OCI-LY3 (cell line): ENCODE data around the gene NEK11.

Experiments
- H2AFZ ChIP-seq: fragments of 200-600, 300-600 bp; shearing (Covaris generic); 2 replicates; pipeline ENCODE4 v1.6.0; 2014; ENCODE audit warnings: antibody characterized with exemption, low read depth, low read length
- H3K27ac ChIP-seq: fragments of 200-600, 300-600 bp; sonication (generic); 2 replicates; pipeline ENCODE4 v1.5.1; 2014; ENCODE audit warnings: mild to moderate bottlenecking, low read length, moderate library complexity, mixed read lengths
- H3K27me3 ChIP-seq: fragments of 200-600, 300-600 bp; sonication (generic); 2 replicates; pipeline ENCODE4 v1.6.1; 2014; ENCODE audit warnings: low read depth, low read length, mixed read lengths
- H3K36me3 ChIP-seq: fragments of 200-600, 300-600 bp; sonication (generic); replicated peaks from 2 replicates; pipeline ENCODE3; 2014; ENCODE audit warnings: low read depth, low read length, mixed read lengths
- H3K4me1 ChIP-seq: fragments of 300-600, 200-600 bp; sonication (generic); 2 replicates; pipeline ENCODE4 v1.6.1; 2014; ENCODE audit warnings: low read length, mixed read lengths
- H3K4me2 ChIP-seq: fragments of 200-600, 300-600 bp; sonication (generic); 2 replicates; pipeline ENCODE4 v1.6.1; 2014; ENCODE audit warnings: low read length, mixed read lengths
- H3K4me3 ChIP-seq: fragments of 300-600, 200-600 bp; sonication (generic); 2 replicates; pipeline ENCODE4 v1.5.1; 2014; ENCODE audit warnings: antibody characterized with exemption, mild to moderate bottlenecking, low read length, moderate library complexity
- H3K79me2 ChIP-seq: fragments of 300-600, 200-600 bp; shearing (Covaris generic); 2 replicates; pipeline ENCODE4 v1.6.1; 2014; ENCODE audit warnings: mild to moderate bottlenecking, low read length, mixed read lengths
- H3K9ac ChIP-seq: fragments of 300-600, 200-600 bp; shearing (Covaris generic); 2 replicates; pipeline ENCODE4 v1.6.0; 2014; ENCODE audit warnings: mild to moderate bottlenecking, low read length, moderate library complexity
- H3K9me3 ChIP-seq: fragments of 200-600, 300-600 bp; shearing (Covaris generic); 2 replicates; pipeline ENCODE4 v1.6.1; 2014; ENCODE audit warnings: low read length, mixed read lengths; ENCODE audit not compliant: insufficient read depth
- H4K20me1 ChIP-seq: fragments of 200-600, 300-600 bp; sonication (generic); 2 replicates; pipeline ENCODE4 v1.6.1; 2016; ENCODE audit warnings: low read length, mixed read lengths; ENCODE audit not compliant: insufficient read depth
- CTCF ChIP-seq: fragments of 200-600, 300-600 bp; sonication (generic); IDR thresholded peaks from 2 replicates; pipeline ENCODE4 v1.5.1; 2014; ENCODE audit warnings: antibody characterized with exemption, low read length, low read depth
- EZH2phosphoT487 ChIP-seq: fragments of 200-600 bp; shearing (Covaris generic); IDR thresholded peaks from 2 replicates; pipeline ENCODE4 v1.6.1; 2018; ENCODE audit warnings: antibody characterized with exemption, mixed run types, low read depth

NEK11 gene

GRCh38 chr3:131162516-131162915 lies 135.8 kb downstream of the NEK11 start:
- Histone ChIP-seq H3K27ac (no peak overlapping the region), H3K9me3 (no peaks in the 10 kb centered on the region), H3K9ac (no peak overlapping the region), H4K20me1 (no peaks in the 10 kb centered on the region), H3K4me2 (no peak overlapping the region), H3K79me2 (no peaks in the 10 kb centered on the region), H3K4me1 (no peaks in the 10 kb centered on the region), H2AFZ (no peak overlapping the region), H3K27me3 (no peaks in the 10 kb centered on the region), H3K36me3 (no peaks in the 10 kb centered on the region), H3K4me3 (no peak overlapping the region)
- TF ChIP-seq CTCF (no peak), EZH2phosphoT487 (no peak)

- Histone ChIP-seq H3K4me1 (no peaks in the 10 kb centered on the region), H3K4me2 (no peak overlapping the region)
Measured at GRCh38 chr3:131167867-131168266, 141.2 kb downstream of the NEK11 start.

GRCh38 chr3:131169331-131169730 lies 142.7 kb downstream of the NEK11 start:
- H3K9ac ChIP-seq = no peak overlapping the region
- no peak overlapping the region for H2AFZ ChIP-seq
- no peaks in the 10 kb centered on the region for H3K27me3 ChIP-seq
- H3K4me2 ChIP-seq = no peak overlapping the region
- TF ChIP-seq EZH2phosphoT487 = no peak
- TF ChIP-seq CTCF = no peak
- H3K4me3 ChIP-seq = no peak overlapping the region
- no peaks in the 10 kb centered on the region for H3K9me3 ChIP-seq
- no peak overlapping the region for H3K27ac ChIP-seq
- no peaks in the 10 kb centered on the region for H3K79me2 ChIP-seq
- H3K4me1 ChIP-seq = no peaks in the 10 kb centered on the region
- no peaks in the 10 kb centered on the region for H4K20me1 ChIP-seq
- no peaks in the 10 kb centered on the region for H3K36me3 ChIP-seq

More at GRCh38 chr3:131167867-131168266, 141.2 kb downstream of the NEK11 start:
- H3K27me3 ChIP-seq = no peaks in the 10 kb centered on the region
- no peak overlapping the region for H3K4me3 ChIP-seq
- H3K9ac ChIP-seq = no peak overlapping the region
- H2AFZ ChIP-seq = no peak overlapping the region
- H3K36me3 ChIP-seq = no peaks in the 10 kb centered on the region
- no peaks in the 10 kb centered on the region for H3K79me2 ChIP-seq
- no peak for TF ChIP-seq EZH2phosphoT487
- TF ChIP-seq CTCF = no peak
- H3K9me3 ChIP-seq = no peaks in the 10 kb centered on the region
- no peak overlapping the region for H3K27ac ChIP-seq
- no peaks in the 10 kb centered on the region for H4K20me1 ChIP-seq

- TF ChIP-seq CTCF = no peak
- TF ChIP-seq EZH2phosphoT487 = no peak
- no peak overlapping the region for H3K9ac ChIP-seq
- H3K4me1 ChIP-seq = no peaks in the 10 kb centered on the region
- H4K20me1 ChIP-seq = no peaks in the 10 kb centered on the region
- H3K27ac ChIP-seq = no peak overlapping the region
- no peak overlapping the region for H2AFZ ChIP-seq
- no peak overlapping the region for H3K4me3 ChIP-seq
- H3K27me3 ChIP-seq = no peaks in the 10 kb centered on the region
- H3K9me3 ChIP-seq = no peaks in the 10 kb centered on the region
- no peaks in the 10 kb centered on the region for H3K36me3 ChIP-seq
- no peak overlapping the region for H3K4me2 ChIP-seq
- no peaks in the 10 kb centered on the region for H3K79me2 ChIP-seq
Measured at GRCh38 chr3:131172502-131173200, 146.0 kb downstream of the NEK11 start.
